ENCODE measurements around the gene AURKAIP1.

- TF ChIP-seq CTCF (conservative IDR thresholded peaks at IDR 0.05; ENCODE audit: low read depth, low read length), result no peak
- TF ChIP-seq EZH2phosphoT487 (IDR thresholded peaks at IDR 0.05; ENCODE audit: borderline replicate concordance, low read length), result no peak
These were observed 8.3 kb downstream of the AURKAIP1 start for GRCh38 chr1:1366699-1367066.
